HG03280 (cell line): Measurements from ENCODE around the gene CAP1.
"Not testable (repeated sequence)": the region's sequence is repeated elsewhere in the genome, so short reads cannot be mapped to it uniquely, and the experiment has no call there.

ENCODE experiments used
- ATAC-seq: cut with Tn5 transposase; IDR thresholded peaks from one replicate; pipeline ENCODE4 v1.9.1; 2021; ENCODE audit warnings: mild to moderate bottlenecking, moderate library complexity; ENCODE audit not compliant: unreplicated experiment

Gene CAP1

DNA sequence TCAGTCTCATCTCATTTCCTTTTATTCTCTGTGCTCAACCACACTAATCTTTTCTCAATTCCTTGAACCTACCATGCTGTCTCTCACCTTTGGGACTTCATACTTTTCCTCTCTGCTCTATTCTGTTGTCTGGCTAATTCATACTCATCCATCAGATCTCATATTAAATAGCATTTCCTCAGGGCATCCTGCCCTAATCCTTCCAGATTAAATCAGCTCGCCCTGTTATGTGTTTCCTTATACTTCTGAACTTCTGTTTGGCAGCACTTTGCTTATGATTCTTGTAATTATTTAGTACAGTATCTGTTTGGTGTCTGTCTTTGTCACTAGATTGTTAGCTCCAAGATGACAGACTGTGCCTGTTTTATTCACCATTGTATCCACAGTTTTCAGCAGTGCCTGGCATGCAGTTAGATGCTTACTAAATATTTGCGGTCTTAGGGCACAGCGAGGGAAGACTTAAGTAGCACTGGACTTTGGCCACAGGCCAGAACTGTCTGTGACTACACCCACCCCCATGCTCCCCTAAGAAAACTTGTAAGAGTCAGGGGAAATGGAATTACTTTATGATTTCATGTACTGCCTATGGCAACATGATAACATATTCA, 9.9 kb upstream of the CAP1 start:
- no peak for ATAC-seq

DNA sequence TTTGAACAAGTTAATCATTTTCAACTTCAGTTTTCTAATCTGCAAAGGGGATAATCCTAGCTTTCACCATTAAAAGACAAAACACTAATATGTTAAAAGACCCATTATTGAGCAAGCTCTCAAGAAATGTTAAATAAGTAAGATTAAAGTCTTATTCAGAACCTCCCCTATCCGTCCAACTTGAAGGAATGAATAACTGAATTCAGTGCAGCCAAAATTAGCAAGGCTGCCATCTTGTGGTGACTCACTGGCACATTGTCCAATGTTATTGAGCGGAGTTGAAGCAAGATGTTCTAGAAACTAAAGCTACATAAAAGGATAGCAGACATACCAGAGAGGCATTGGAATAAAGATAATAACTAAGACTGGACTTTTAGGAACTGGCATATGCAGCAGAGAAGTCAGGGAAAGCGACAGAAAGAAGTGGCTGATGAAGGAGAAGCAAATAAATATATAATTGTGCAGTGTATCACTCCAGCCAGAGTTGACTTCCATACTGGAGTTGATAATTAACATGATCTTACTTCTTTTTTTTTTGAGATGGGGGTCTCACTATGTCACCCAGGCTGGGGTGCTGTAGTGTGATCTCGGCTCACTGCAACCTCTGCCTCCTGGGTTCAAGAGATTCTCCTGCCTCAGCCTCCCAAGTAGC, 8.2 kb upstream of the CAP1 start:
- ATAC-seq: no peak

DNA sequence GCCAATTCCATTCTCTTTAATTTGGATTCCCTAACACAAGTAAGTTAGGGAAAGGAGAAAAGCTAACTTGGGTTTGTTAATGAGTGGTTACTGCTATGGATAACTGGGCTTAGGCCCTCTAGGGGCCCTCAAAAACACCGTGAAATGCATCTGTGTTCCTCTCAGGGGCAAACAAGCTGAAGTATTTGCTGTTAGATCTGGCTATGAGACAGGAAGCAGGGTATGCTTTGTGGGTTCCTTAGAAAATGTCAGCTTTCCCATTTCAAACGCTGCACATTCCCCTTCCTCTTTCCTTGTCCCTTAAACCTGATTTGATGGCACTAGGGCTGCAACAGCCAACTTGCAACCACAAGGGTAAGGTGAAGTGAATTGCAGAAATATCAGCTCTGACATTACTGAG, 5.7 kb upstream of the CAP1 start:
- no peak for ATAC-seq

DNA sequence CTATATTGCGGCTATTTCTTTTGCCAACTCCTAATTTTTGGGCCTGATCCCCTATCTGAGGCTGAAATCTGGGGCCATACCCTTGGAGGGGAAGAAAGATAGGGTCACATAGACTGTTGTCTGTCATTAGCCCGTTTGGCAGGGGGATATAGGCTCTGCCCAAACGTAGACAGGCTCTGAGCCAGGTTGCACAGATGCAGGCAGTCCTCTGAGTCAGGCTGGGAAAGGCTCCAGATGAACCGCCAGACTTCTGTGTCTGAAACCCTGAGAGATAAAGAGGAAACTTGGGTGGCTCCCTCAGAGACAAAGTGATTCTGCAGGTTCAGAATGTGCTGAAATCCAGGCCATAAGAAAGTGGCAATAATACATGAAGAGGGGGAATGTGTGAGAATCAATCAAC, 4.0 kb upstream of the CAP1 start:
- no peak for ATAC-seq

DNA sequence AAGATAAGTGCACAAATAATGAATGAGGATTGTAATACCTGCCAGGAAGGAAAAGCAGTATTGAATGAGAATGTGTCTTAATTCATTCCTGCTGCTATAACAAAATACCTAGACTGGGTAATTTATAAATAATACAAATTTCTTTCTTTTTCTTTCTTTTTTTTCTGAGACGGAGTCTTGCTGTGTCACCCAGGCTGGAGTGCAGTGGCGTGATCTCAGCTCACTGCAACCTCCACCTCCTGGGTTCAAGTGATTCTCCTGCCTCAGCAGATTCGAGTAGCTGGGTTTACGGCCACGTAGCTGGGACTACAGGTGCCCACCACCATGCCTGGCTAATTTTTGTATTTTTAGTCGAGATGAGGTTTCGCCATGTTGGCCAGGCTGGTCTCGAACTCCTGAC, 3.3 kb upstream of the CAP1 start:
- not testable (repeated sequence) for ATAC-seq

DNA sequence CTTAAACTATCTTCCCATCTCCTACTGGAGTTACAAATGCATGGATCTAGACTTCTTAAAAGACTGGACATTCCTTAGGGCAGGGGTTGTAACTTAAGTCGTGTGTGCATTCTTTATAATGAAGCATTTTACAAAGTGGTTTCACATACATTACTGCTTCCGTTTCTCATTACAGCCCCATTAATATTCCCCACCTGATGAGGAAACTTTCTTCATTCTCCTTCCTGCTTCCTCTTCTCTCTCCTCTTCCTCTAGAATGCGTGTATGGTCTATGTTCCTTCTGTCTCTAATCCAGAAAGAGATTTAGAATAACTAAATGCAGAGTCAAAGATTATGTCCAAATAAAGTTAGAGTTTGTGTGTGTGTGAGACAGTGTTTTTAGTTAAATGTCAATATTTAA, 1.8 kb upstream of the CAP1 start:
- no peak for ATAC-seq

DNA sequence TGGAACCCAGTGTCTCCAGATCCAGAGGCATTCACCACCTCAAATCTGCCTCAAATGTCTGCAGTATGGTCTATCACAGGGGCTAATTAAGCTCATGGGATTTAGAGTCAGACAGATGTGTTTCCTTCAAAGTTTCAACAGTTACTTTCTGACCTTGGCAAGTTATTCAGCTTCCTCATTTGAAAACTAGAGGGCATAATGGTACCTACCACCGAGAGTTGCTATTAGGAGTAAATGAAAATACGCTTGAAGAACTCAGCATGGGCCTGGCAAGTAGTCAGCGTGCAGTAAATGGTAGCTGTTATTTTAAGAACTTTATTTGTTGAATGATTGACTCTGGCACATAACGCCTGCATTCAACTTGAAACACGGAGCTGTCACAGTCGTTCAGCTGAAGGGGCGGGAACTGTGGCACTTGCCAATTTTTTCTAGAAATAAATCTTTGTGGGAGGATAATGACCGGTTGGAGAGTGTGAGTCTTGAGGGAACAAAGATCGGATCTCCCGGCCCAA, 1.2 kb upstream of the CAP1 start:
- no peak for ATAC-seq

DNA sequence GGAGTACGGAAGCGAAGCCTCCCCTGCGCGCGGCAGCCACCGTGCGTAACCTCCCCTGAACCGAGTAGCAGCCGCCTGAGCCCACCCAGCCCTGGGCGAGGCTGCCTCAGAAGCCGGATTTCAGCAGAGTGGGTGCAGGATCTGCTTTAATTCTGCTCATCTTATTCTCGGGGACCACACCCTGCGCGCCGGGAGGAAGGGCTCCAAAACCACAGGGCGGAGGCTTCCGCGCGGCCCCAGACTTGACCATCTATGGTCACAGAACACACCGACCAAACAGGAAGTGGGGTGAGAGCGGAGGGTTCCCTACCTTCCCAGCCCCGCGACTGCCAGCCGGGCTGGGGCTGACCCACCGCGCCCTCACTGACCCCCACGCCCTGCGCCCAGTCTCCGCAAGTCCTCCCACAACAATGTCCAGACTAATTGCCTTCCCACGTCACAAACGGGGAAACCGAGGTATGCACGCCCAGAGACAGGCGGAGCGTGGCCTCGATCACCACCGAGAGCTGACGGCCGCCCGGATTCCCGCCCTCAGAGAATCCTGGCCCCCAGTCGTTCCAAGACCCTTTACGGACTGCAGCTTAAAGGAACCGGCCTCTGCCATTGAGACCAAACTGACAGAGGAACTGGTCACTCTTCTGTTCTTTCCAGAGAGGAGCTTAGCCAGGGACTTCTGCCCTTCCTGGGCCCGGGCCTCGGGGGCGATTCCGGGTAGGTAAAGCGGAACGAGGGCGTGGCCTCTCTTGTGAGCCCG, 595 bp upstream of the CAP1 start:
- peak; percentile 55 for ATAC-seq

DNA sequence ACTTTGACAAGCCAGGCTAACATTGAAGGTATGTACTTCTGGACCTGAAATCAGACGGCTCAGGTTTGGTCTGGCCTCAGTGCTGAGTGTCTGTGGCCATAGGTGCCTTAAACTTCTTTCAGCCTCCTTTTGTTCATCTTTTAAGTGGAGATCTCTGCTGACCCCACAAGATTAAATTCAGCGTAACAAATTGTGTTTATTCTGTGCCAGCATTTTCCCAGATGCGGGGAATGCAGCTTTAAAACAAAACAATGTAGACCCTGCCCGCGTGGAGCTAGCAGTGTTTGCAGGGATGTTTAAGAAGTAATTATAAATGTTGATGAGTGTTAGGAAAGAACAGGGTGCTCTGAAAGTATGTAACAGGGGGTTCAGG, 923 bp downstream of the CAP1 start:
- no peak for ATAC-seq

DNA sequence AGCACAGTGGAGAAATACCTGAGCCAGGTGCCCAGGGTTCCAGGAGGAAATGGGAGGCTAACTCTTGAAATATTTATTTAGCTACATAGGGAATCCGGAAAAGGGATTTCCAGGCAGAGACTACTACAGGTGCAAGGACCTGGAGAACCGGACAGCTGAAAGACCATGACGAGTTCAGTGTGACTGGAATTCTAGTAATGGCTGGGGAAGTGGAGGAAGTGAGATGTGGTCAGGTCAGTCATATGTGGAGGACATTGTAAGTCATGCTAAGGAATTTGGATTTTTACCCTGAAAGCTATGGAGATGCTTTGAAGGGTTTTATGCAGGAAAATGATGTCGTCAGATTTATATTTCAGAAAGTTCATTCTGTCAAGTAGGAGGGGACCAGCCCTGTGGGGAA, 1.8 kb downstream of the CAP1 start:
- no peak for ATAC-seq

DNA sequence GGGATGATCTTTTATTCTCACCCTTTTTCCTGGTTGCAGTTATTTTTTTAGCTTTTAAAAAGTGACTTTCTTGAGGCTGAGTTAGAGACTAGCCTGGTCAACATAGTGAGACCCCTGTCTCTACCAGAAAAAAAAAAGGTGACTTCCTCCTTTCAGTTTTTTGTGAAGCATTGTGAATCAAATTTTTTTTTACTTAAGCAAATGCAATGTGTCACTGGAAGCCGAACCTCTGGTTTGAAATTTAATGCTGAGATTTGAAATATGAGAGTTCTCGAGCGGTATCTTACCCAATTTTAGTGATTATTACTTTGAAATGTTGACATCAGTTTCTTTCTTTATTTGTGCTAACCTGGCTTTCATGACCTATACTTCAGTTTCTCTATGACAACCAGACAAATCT, 3.6 kb downstream of the CAP1 start:
- ATAC-seq: no peak

DNA sequence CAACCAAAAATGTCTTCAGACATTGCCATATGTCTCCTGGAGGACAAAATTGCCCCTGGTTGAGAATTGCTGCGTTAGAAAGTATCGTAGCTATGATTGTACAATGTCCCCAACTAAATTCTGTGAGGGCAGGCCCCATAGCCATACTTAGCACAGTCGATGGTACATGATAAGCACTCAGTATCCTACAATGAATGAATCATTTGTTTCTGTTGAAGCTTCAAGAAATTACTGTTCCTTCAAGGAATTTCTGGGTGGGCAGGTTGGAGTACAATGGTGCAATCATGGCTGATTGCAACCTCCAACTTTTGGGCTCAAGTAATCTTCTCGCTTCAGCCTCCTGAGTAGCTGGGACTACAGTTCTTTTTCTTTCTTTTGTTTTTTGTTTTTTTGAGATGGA, 4.7 kb downstream of the CAP1 start:
- no peak for ATAC-seq

DNA sequence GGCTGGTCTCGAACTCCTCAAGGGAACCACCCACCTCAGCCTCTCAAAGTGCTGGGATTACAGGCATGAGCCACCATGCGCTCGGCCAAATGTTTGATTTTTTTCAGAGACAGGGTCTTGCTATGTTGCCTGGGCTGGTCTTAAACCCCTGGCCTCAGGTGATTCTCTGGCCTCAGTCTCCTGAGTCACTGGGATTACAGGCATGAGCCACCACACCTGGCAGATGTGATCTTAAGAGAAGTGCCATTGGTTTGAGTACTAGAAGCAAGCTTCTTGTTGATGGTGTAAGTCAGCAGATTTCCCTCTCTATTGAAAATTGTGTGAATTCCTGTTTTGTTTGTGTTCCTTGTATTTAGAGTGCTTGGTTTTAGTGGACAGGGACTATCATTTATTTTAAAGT, 5.2 kb downstream of the CAP1 start:
- ATAC-seq: no peak

DNA sequence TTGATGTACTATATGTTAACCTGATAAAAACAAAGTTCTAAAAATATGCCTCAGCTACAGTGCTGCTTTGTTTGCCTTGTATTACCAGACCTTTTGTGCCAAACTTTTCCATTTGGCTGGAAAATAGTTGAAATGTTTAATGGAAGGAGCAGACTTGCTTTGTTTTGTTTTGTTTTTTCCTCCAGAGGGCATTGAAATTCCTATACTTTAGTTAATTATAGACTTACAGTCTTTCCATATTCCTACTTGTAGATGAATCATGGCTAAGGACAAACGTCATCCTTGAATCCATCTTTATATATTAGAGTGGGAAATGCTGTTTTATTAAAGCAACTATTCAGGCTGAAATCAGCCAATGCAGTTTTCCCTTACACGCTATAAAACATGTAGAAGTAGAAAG, 6.7 kb downstream of the CAP1 start:
- no peak for ATAC-seq

DNA sequence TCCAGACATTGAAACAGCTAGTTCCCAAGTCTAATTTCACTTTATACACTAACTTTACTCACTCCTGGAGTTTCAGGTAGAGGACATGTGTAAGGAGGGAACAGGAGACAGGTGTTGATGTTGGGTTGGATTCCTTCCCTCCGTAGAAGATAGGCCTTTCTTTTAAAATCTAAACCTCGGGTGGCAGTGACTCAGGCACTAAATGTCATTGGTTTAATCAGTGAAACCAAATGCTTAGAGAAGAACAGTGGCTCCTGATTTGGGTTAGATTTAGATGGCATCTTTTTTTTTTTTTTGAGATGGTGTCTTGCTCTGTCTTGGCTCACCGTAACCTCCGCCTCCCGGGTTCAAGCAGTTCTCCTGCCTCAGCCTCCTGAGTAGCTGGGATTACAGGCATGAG, 7.2 kb downstream of the CAP1 start:
- no peak for ATAC-seq

DNA sequence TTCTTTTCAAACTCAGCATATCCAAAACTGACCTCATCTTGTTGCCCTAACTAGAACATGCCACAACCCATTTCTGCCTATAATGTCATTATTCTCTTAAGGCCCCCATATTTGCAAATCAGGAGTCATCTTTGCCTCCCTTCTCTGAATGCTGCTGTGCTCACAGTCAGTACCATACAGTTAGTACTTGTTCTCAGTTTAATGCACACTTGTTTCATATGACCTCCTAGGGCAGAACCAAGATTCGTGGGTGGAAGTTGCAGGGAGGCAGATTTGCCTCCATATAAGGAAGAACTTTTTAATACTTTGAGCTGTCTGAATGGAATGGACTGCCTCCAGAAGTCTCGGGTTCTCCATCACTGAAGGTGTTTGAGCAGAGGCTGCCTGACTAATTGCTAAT, 9.2 kb downstream of the CAP1 start:
- ATAC-seq: no peak

DNA sequence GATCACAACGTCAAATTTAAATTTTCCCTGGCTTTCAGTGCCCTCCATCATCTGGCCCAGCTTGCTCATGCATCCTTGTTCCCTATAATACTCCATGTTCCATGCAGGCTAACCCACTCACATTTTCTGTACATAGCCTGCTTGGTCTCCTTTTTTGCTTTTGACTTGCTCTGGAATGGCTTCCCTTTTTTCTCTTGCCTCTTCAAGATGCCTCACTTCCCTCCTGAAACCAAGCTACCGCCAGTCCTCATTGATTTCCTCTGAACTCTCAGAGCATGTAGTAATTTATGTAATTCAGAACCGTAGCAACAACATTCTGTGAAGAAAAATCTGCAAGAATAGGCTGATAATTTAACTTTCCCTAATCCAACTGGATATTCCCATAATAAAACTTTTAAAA, 10.3 kb downstream of the CAP1 start:
- ATAC-seq: no peak

DNA sequence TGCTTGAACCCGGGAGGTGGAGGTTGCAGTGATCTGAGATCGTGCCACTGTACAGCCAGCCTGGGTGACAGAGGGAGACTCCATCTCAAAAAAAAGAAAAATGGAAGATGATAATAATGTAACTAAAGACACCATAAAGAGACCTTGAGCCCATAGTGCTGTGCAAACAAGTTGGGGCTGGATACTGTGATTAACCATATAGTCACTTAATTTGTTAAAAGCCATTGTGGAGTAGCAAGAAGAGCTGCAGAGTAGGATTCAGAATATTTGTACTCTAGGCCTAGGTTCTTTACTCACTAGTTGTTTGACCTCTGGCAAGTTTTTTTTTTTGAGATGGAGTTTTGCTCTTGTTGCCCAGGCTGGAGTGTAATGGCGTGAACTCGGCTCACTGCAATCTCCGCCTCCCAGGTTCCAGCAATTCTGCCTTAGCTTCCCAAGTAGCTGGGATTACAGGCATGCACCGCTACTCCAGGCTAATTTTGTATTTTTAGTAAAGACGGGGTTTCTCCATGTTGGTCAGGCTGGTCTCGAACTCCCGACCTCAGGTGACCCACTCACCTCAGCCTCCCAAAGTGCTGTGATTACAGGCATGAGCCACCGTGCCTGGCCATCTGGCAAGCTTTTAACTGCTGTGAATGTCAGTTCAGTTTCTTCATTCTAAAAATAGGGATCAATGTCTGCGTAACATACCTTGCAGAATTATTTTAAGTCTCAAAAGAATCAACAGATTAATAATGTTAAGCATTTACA, 12.8 kb downstream of the CAP1 start:
- no peak for ATAC-seq

DNA sequence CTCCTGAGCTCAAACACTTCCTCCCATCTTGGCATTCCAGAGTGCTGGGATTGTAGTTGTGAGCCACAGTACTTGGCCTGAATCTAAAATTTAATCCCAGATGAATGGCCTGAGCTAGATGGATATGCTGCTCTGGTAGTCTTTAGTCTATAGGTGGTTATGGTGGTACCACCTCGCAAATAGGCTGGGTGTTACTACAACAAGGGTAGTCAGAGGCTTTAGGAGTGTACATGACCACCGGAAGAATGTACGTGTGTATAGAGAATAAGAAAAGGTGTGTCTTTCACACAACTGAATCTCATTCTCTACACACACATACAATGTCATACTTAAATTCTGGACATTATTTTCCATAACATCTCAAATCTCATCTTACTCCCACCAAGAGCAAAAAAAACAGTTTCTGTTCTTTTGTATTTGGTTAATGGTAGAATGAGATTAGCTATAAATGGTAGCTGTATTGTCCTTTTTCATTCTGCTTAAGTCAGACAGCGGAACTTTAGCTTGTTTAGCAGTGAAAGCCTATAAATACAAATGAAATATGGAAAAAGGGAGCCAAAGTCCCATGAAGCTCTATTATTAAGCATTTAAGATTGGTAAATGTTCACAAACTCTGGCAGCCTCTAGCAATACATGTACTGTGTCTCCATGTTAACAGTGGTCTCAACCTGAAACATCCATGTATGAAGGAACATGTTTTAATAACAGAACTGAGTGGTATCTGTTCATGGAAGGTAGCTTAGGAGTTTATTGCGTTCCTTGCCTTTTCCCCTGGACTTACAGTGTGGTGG, 16.2 kb downstream of the CAP1 start:
- ATAC-seq: no peak

DNA sequence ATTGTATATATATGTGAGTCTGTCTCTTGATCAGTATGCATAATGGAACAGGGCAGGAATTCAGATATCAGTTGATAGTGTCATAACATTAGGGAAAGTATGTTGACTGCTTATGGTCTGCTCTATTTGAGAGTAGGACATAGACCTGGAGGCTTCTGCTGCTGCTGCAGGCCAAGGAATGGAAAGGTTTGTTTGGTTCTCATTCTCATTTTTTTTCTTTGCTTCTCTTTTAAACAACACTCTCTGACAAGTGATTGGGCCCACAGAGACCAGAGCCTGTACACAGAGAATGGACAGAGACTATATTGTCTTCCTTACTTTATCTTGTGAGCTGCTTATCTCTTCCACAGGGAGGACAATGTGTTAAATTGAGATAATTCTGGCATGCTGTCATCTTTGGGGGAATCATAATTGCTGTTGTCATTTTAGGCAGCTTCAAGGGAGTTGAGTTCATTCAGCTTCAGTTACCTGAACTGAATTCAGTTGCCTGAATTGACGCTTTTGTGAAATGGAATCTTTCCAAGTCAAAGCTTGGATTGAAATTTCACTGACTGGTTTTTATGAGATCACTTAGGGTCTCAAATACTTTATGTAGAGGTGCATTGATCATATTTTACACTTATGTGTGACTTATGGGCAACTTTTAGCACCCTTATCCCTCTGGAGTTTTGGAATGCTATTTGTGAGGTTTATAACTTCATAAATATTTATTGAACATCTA, 16.9 kb downstream of the CAP1 start:
- ATAC-seq: no peak
